IMR-90 (cell line): ENCODE measurements around the gene PCSK6. TPM values are rescaled to one million over a fixed set of nuclear protein-coding genes. Genes with fewer than 3 reads are reported as not detected.

Experiments used
- ATAC-seq: fragments of 200-7000 bp; cut with Tn5 transposase; 2 replicates; pipeline ENCODE4 v1.9.1; 2020; ENCODE audit warnings: low read depth, mild to moderate bottlenecking, moderate library complexity
- BruUV-seq: library from RNA; stranded (reverse); fragments of 400-500 nt; replicated peaks from 2 replicates; lab custom pipeline; 2021; lab: Mats Ljungman, UMichigan
- CTCF ChIA-PET: fragments of 300-600 bp; formaldehyde crosslinking; extraction: SDS; loops from one replicate; lab custom pipeline; 2021; ENCODE audit warnings: antibody characterized with exemption; lab: Yijun Ruan, JAX
- POLR2A ChIA-PET: fragments of 300-600 bp; sonication (Branson Sonifier 250); formaldehyde crosslinking; loops from one replicate; lab custom pipeline; 2022; ENCODE audit warnings: antibody characterized with exemption; ENCODE audit not compliant: unreplicated experiment; lab: Charles Lee
- DNase-seq: peaks from one replicate; pipeline ENCODE4 v3.0.0; 2013
- H2AFZ ChIP-seq: replicated peaks from 2 replicates; pipeline ENCODE3; 2013; ENCODE audit warnings: low read length, mild to moderate bottlenecking; ENCODE audit not compliant: poor library complexity
- H2AK5ac ChIP-seq: 2 replicates; pipeline ENCODE4 v1.6.1; 2013; ENCODE audit warnings: low read depth, low read length, inconsistent platforms
- H2AK9ac ChIP-seq: replicated peaks from 2 replicates; pipeline ENCODE3; 2013; ENCODE audit warnings: mild to moderate bottlenecking, low read depth, low read length, moderate library complexity; ENCODE audit not compliant: poor library complexity
- H2BK120ac ChIP-seq: 2 replicates; pipeline ENCODE4 v1.6.1; 2013; ENCODE audit warnings: low read depth, low read length, inconsistent platforms
- H2BK15ac ChIP-seq: 3 replicates; pipeline ENCODE4 v1.6.1; 2013; ENCODE audit warnings: low read depth, low read length, inconsistent platforms
- H2BK20ac ChIP-seq: 2 replicates; pipeline ENCODE4 v1.6.1; 2013; ENCODE audit warnings: low read depth, mild to moderate bottlenecking, inconsistent platforms, low read length, moderate library complexity
- H2BK5ac ChIP-seq: 2 replicates; pipeline ENCODE4 v1.6.1; 2013; ENCODE audit warnings: mild to moderate bottlenecking, low read depth, low read length, inconsistent platforms; ENCODE audit not compliant: poor library complexity, severe bottlenecking
- H3K14ac ChIP-seq: replicated peaks from 2 replicates; pipeline ENCODE4 v1.6.1; 2013; ENCODE audit warnings: low read depth, low read length, inconsistent platforms
- H3K18ac ChIP-seq: 2 replicates; pipeline ENCODE4 v1.6.1; 2013; ENCODE audit warnings: low read depth, low read length, control low read depth
- H3K23ac ChIP-seq: 2 replicates; pipeline ENCODE4 v1.6.1; 2013; ENCODE audit warnings: low read depth, low read length, inconsistent platforms
- H3K27ac ChIP-seq: 2 replicates; pipeline ENCODE4 v1.5.1; 2013; ENCODE audit warnings: mild to moderate bottlenecking, control low read depth, low read length; ENCODE audit not compliant: insufficient read depth
- H3K27me3 ChIP-seq: 2 replicates; pipeline ENCODE4 v1.6.1; 2013; ENCODE audit warnings: low read length; ENCODE audit not compliant: control insufficient read depth, insufficient read depth
- H3K36me3 ChIP-seq: 2 replicates; pipeline ENCODE4 v1.6.1; 2013; ENCODE audit warnings: low read length, mixed read lengths; ENCODE audit not compliant: control insufficient read depth, insufficient read depth
- H3K4ac ChIP-seq: 2 replicates; pipeline ENCODE4 v1.6.1; 2013; ENCODE audit warnings: low read depth, low read length, inconsistent platforms
- H3K4me1 ChIP-seq: 2 replicates; pipeline ENCODE4 v1.6.1; 2013; ENCODE audit warnings: low read length, mixed read lengths; ENCODE audit not compliant: control insufficient read depth, insufficient read depth
- H3K4me2 ChIP-seq: 2 replicates; pipeline ENCODE4 v1.6.1; 2013; ENCODE audit warnings: low read depth, mild to moderate bottlenecking, control low read depth, low read length, moderate library complexity
- H3K4me3 ChIP-seq: 2 replicates; pipeline ENCODE4 v1.5.1; 2013; ENCODE audit warnings: low read depth, mild to moderate bottlenecking, control low read depth, low read length, moderate library complexity; ENCODE audit not compliant: insufficient read depth
- H3K56ac ChIP-seq: 2 replicates; pipeline ENCODE4 v1.6.1; 2013; ENCODE audit warnings: low read length, inconsistent platforms; ENCODE audit not compliant: insufficient read depth; ENCODE audit errors: extremely low read depth
- H3K79me1 ChIP-seq, 2 experiments: 2 replicates each; pipeline ENCODE4 v1.6.1; 2013; ENCODE audit warnings: low read length in 2 of 2, inconsistent platforms in 1 of 2, low read depth in 1 of 2
- H3K9ac ChIP-seq: 2 replicates; pipeline ENCODE4 v1.6.1; 2013; ENCODE audit warnings: low read depth, low read length, control low read depth
- H3K9me1 ChIP-seq: 2 replicates; pipeline ENCODE4 v1.6.1; 2013; ENCODE audit warnings: low read length, inconsistent platforms; ENCODE audit not compliant: insufficient read depth
- H3K9me3 ChIP-seq: 2 replicates; pipeline ENCODE4 v1.6.1; 2013; ENCODE audit warnings: low read length; ENCODE audit not compliant: control insufficient read depth, insufficient read depth
- H4K20me1 ChIP-seq: 2 replicates; pipeline ENCODE4 v1.6.1; 2013; ENCODE audit warnings: low read length, inconsistent platforms; ENCODE audit not compliant: insufficient read depth
- H4K5ac ChIP-seq: 2 replicates; pipeline ENCODE4 v1.6.1; 2013; ENCODE audit warnings: mild to moderate bottlenecking, low read depth, low read length, control low read depth
- H4K8ac ChIP-seq, 2 experiments: 2 replicates each; pipeline ENCODE4 v1.6.1; 2013; ENCODE audit warnings: low read depth in 2 of 2, low read length in 2 of 2, control low read depth in 1 of 2, inconsistent platforms in 1 of 2
- H4K91ac ChIP-seq: 2 replicates; pipeline ENCODE4 v1.6.1; 2013; ENCODE audit warnings: low read depth, low read length, inconsistent platforms; ENCODE audit not compliant: insufficient read depth
- BHLHE40 ChIP-seq: fragments of 150-350 bp; IDR thresholded peaks from 2 replicates; pipeline ENCODE4 v1.6.1; 2016; ENCODE audit warnings: mild to moderate bottlenecking, low read depth, low read length
- CEBPB ChIP-seq: IDR thresholded peaks from 2 replicates; pipeline ENCODE4 v1.6.1; 2012; ENCODE audit warnings: low read depth, low read length, improper control_type of control experiment
- CHD1 ChIP-seq: IDR thresholded peaks from 2 replicates; pipeline ENCODE4 v1.6.1; 2012; ENCODE audit warnings: low read depth, low read length, improper control_type of control experiment
- MAFK ChIP-seq: IDR thresholded peaks from 2 replicates; pipeline ENCODE4 v1.6.1; 2012; ENCODE audit warnings: low read depth, low read length, improper control_type of control experiment
- RFX5 ChIP-seq: IDR thresholded peaks from 2 replicates; pipeline ENCODE4 v1.8.0; 2012; ENCODE audit warnings: low read depth, mild to moderate bottlenecking, low read length, moderate library complexity
- WGBS, 2 experiments: methylation state at CpG; one replicate each; pipeline versions ENCODE4 v1.1.5 to v1.1.7; 2013; ENCODE audit warnings: missing lambda C conversion rate in 2 of 2; ENCODE audit not compliant: insufficient read length in 1 of 2; ENCODE audit errors: extremely low coverage in 2 of 2; 5-methylcytosine and 5-hydroxymethylcytosine counted together
- dilution Hi-C: fragments of 300-500 bp; cut with HindIII; formaldehyde crosslinking; loops from one replicate; pipeline ENCODE4 v1.14.3; 2018; ENCODE audit warnings: low sequenced_read_pairs; ENCODE audit not compliant: unreplicated experiment
- in situ Hi-C: fragments of 300-500 bp; cut with MboI; formaldehyde crosslinking; loops from 3 replicates; pipeline ENCODE4 v1.14.3; 2019; ENCODE audit warnings: low sequenced_read_pairs, inconsistent platforms, mixed read lengths
- intact Hi-C: fragments of 100-400 bp; cut with micrococcal nuclease; formaldehyde crosslinking; loops from 2 replicates; pipeline ENCODE4 v1.10.0; 2022
- polyA plus RNA-seq, 3 experiments: library from polyadenylated mRNA; depleted of rRNA; stranded (reverse); fragments of >200 nt; gene quantifications; 2 replicates each; pipeline ENCODE4 v1.2.3, GENCODE V29; 2012; ENCODE audit warnings: low replicate concordance in 1 of 3
- total RNA-seq: library from RNA; depleted of rRNA; stranded (reverse); fragments of >200 nt; gene quantifications from 2 replicates; pipeline ENCODE4 v1.2.3, GENCODE V29; 2012

Gene PCSK6
- total and polyA plus RNA-seq, 2 of the 4 experiments (the other 2 are of a cell fraction), result not detected

- in situ Hi-C loops, result no loop called here
Observed at GRCh38 chr15:101538177-101538576, 48.7 kb upstream of the PCSK6 start.

More at GRCh38 chr15:101538177-101538576, 48.7 kb upstream of the PCSK6 start:
- Histone ChIP-seq H3K4me3 (no peak overlapping the region), H3K79me1 (no peaks in the 10 kb centered on the region), H3K27me3 (peaks cover 11% of the 10 kb centered on the region), H3K9me3 (peaks cover 5% of the 10 kb centered on the region), H3K9me1 (no peaks in the 10 kb centered on the region), H3K4ac (no peak overlapping the region), H3K18ac (no peak overlapping the region), H4K20me1 (no peaks in the 10 kb centered on the region), H2BK120ac (no peak overlapping the region), H2AK5ac (no peak overlapping the region), H3K27ac (no peak overlapping the region), H4K91ac (no peak overlapping the region), H2BK20ac (no peak overlapping the region), H3K14ac (no peak overlapping the region), H2BK15ac (no peak overlapping the region), H4K5ac (no peak overlapping the region), H2BK5ac (no peak overlapping the region), H3K23ac (no peak overlapping the region), H3K4me1 (no peaks in the 10 kb centered on the region), H3K56ac (no peak overlapping the region), H2AFZ (no peak overlapping the region), H4K8ac (no peak overlapping the region), H3K36me3 (no peaks in the 10 kb centered on the region), H3K4me2 (no peak overlapping the region), H3K9ac (no peak overlapping the region), H2AK9ac (no peak overlapping the region)
- intact Hi-C loops, result no loop called here
- dilution Hi-C loops, result no loop called here
- ChIA-PET POLR2A (no interaction called here), CTCF (interaction anchor here (1.0 kb wide), 1 partner anchor 18 kb away, joined by 3 read pairs; no protein-coding TSS in a partner anchor)
- WGBS, 2 experiments, result no CpG with 5 or more reads among the region's 3 CpGs
- no peak for DNase-seq
- no peak for ATAC-seq
- TF ChIP-seq RFX5, result no peak
- TF ChIP-seq BHLHE40, result no peak
- TF ChIP-seq CEBPB, result no peak
- TF ChIP-seq CHD1, result no peak
- TF ChIP-seq MAFK, result no peak
- no TSS peak for BruUV-seq
